BJ (cell line): Measurements from ENCODE around the gene HTR1D. TPM values are rescaled to one million over a fixed set of nuclear protein-coding genes. Genes with fewer than 3 reads are reported as not detected.

Experiments used
- CTCF ChIA-PET: fragments of 350-600 bp; formaldehyde crosslinking; extraction: SDS; loops from one replicate; lab custom pipeline; 2021; ENCODE audit warnings: antibody characterized with exemption, inconsistent platforms; lab: Yijun Ruan, JAX
- POLR2A ChIA-PET: fragments of 300-600 bp; sonication (Branson Sonifier 250); formaldehyde crosslinking; extraction: SDS; loops from one replicate; lab custom pipeline; 2021; ENCODE audit warnings: antibody characterized with exemption; lab: Charles Lee
- DNase-seq: peaks from one replicate; pipeline ENCODE4 v3.0.0-alpha.2; 2011; ENCODE audit warnings: low read depth
- H3K27me3 ChIP-seq: 2 replicates; pipeline ENCODE4 v1.6.0; 2011; ENCODE audit warnings: low read length; ENCODE audit not compliant: control insufficient read depth, insufficient read depth
- H3K36me3 ChIP-seq: 2 replicates; pipeline ENCODE4 v1.5.1; 2011; ENCODE audit warnings: low read length; ENCODE audit not compliant: control insufficient read depth, insufficient read depth
- H3K4me3 ChIP-seq: 2 replicates; pipeline ENCODE4 v1.5.1; 2011; ENCODE audit warnings: low read depth, mild to moderate bottlenecking, control low read depth, low read length
- CTCF ChIP-seq: IDR thresholded peaks from 2 replicates; pipeline ENCODE4 v1.5.1; 2011; ENCODE audit warnings: low read depth, mild to moderate bottlenecking, control low read depth, inconsistent platforms, low read length, moderate library complexity; ENCODE audit not compliant: insufficient read depth
- polyA plus RNA-seq: library from polyadenylated mRNA; depleted of rRNA; stranded (reverse); fragments of >200 nt; gene quantifications from 2 replicates; pipeline ENCODE4 v1.2.3, GENCODE V29; 2011

The HTR1D gene
- polyA plus RNA-seq, 1 experiment, result 0.07 TPM

- ChIA-PET CTCF (interaction anchor here (4.1 kb wide), 1 partner anchor 13 kb away, joined by 25 read pairs; no protein-coding TSS in a partner anchor), POLR2A (no interaction called here)
- no peak for DNase-seq
- H3K27me3 ChIP-seq, result no peaks in the 10 kb centered on the region
- no peaks in the 10 kb centered on the region for H3K36me3 ChIP-seq
- H3K4me3 ChIP-seq, result no peak overlapping the region
- no peak for TF ChIP-seq CTCF
These were observed 46.0 kb downstream of the HTR1D start for GRCh38 chr1:23171181-23171755.

GRCh38 chr1:23169727-23170335 is 47.5 kb downstream of the HTR1D start:
- TF ChIP-seq CTCF, result no peak
- POLR2A ChIA-PET, result no interaction called here
- Histone ChIP-seq H3K4me3 (no peak overlapping the region), H3K36me3 (no peaks in the 10 kb centered on the region), H3K27me3 (no peaks in the 10 kb centered on the region)
- CTCF ChIA-PET, result interaction anchor here (0.8 to 4.1 kb wide), 4 partner anchors 9 to 76 kb away, joined by 4 to 25 read pairs (median 5); no protein-coding TSS in a partner anchor
- no peak for DNase-seq

GRCh38 chr1:23169195-23169575 is 48.1 kb downstream of the HTR1D start:
- ChIA-PET CTCF (interaction anchor here (1.5 to 4.1 kb wide), 3 partner anchors 9 to 42 kb away, joined by 4 to 25 read pairs (median 4); no protein-coding TSS in a partner anchor), POLR2A (interaction anchor here (0.7 kb wide), 1 partner anchor 10 kb away, joined by 8 read pairs; no protein-coding TSS in a partner anchor)
- no peak for DNase-seq
- H3K4me3 ChIP-seq, result no peak overlapping the region; the same call in 1 of the 2 replicates
- no peak for TF ChIP-seq CTCF
- H3K27me3 ChIP-seq, result no peaks in the 10 kb centered on the region
- no peaks in the 10 kb centered on the region for H3K36me3 ChIP-seq

GRCh38 chr1:23168445-23169194 is 48.7 kb downstream of the HTR1D start, which contains the start of gene LUZP1:
Gene LUZP1, minus strand, starts transcription at chr1:23168856.
- Histone ChIP-seq H3K36me3 (no peaks in the 10 kb centered on the region), H3K4me3 (peak within 1 kb of the TSS; percentile 81), H3K27me3 (no peaks in the 10 kb centered on the region)
- POLR2A ChIA-PET, result interaction anchor here (0.7 kb wide), 1 partner anchor 9 kb away, joined by 8 read pairs; no protein-coding TSS in a partner anchor
- no peak for TF ChIP-seq CTCF
- DNase-seq, result no peak
- CTCF ChIA-PET, result interaction anchor here (1.5 to 4.1 kb wide), 3 partner anchors 8 to 42 kb away, joined by 4 to 25 read pairs (median 4); no protein-coding TSS in a partner anchor

- no peak for TF ChIP-seq CTCF
- no peak for DNase-seq
- Histone ChIP-seq H3K36me3 (no peaks in the 10 kb centered on the region), H3K27me3 (no peaks in the 10 kb centered on the region), H3K4me3 (peak overlapping the region; percentile 81)
- CTCF ChIA-PET, result interaction anchor here (0.8 to 4.1 kb wide), 5 partner anchors 9 to 68 kb away, joined by 4 to 25 read pairs (median 10); no protein-coding TSS in a partner anchor
- POLR2A ChIA-PET, result no interaction called here
These were observed 49.2 kb downstream of the HTR1D start for GRCh38 chr1:23168079-23168444.
